H1 (cell line): ENCODE measurements around the gene RPS19. TPM values are rescaled to one million over a fixed set of nuclear protein-coding genes. Genes with fewer than 3 reads are reported as not detected.

Experiments
- TCF12 ChIP-seq: IDR thresholded peaks from 2 replicates; pipeline ENCODE4 v1.6.1; 2011; ENCODE audit warnings: low read depth, mild to moderate bottlenecking, low read length
- polyA plus RNA-seq, 7 experiments: library from polyadenylated mRNA; depleted of rRNA in 3 of 7; stranded (reverse) in 5 of 7; unstranded in 2 of 7; fragments of >200 nt in 5 of 7; fragments of 200-250 nt in 2 of 7; gene quantifications; 1 replicate in 5 of 7; 2 replicates in 1 of 7; 4 replicates in 1 of 7; pipeline versions ENCODE4 v1.2.1 to v1.2.3, GENCODE V29; 2011 to 2013; ENCODE audit warnings: missing spikeins in 2 of 7, mixed read lengths in 2 of 7
- total RNA-seq: library from RNA; stranded (reverse); fragmentation: NEBNext Ultra II Directional; extraction: Animal tissue kit (Norgen Biotek cat#: 25700); gene quantifications from 2 replicates; pipeline ENCODE4 v1.2.1, GENCODE V29; 2021

Gene RPS19
- total and polyA plus RNA-seq, 2 of the 8 experiments (the other 6 are each of a cell fraction or from before 2014, with no cell fraction given) = 2,817 to 5,751 TPM

DNA sequence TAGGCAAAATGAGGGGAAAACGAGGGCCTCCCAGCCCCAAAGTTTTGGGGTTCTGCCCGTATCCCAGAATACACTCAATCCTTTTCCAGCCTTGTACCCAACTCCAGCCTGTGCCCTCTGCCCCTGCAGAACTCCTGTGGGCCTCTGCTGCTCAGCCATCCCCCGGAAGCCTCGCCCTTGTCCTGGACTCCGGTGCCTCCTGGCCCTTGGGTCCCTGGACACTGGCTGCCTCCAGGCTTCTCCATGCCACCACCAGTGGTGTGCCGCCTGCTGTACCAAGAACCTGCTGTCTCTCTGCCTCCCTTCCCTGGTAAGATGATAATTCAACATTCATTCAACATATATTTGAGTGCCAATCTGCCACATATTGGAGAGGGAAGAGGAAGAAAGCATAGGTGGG is 11.4 kb upstream of the RPS19 start (continued):
- no peak for TF ChIP-seq TCF12
